Fibroblast of skin of back (primary cell): Measurements from ENCODE around the gene GIT1.

Experiments used
- DNase-seq: peaks from one replicate; pipeline ENCODE4 v3.0.0-alpha.2; 2013

The GIT1 gene

GRCh38 chr17:29579866-29580771 is 9.3 kb downstream of the GIT1 start:
- peak; percentile 80 for DNase-seq

DNA sequence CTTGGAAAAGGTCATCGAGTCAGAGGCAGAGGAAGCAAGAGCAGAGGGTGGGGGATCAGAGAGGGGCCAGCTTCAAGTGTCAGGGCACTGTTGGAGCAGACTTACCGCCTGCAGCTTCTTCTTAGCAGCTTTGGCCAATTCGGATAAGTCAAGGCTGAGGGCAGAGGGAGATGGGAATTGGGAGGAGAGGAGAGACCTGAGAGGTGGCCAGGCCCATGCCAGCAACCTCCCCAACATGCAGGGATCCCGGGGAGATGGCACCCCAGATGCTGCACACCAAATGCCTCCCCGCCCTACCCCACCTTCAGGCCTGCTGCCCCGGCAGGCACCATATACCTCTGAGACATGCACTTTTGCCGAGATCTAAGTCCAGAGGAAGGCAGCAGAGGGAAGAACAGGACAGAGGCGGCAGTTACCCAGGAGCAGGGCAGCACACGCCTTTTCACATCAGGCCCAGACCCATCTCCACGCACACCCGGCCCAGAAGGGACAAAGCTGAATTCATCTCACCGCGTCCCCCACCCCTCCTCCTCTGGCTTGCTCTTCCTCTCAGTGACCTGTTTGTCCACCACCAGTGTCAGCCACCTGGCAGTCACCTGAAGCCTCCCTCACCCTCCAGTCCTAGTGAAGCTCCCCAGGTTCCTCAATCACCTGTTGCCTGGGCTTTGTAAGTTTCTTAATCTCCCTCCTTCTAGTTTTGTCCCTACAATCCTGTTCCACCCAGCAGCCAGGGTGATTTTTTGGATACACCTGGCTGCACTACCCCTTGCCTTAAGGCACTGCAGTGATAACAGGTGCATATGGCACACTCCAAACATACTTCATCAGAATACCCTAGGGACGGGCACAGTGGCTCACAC is 10.6 kb downstream of the GIT1 start:
- DNase-seq: no peak

DNA sequence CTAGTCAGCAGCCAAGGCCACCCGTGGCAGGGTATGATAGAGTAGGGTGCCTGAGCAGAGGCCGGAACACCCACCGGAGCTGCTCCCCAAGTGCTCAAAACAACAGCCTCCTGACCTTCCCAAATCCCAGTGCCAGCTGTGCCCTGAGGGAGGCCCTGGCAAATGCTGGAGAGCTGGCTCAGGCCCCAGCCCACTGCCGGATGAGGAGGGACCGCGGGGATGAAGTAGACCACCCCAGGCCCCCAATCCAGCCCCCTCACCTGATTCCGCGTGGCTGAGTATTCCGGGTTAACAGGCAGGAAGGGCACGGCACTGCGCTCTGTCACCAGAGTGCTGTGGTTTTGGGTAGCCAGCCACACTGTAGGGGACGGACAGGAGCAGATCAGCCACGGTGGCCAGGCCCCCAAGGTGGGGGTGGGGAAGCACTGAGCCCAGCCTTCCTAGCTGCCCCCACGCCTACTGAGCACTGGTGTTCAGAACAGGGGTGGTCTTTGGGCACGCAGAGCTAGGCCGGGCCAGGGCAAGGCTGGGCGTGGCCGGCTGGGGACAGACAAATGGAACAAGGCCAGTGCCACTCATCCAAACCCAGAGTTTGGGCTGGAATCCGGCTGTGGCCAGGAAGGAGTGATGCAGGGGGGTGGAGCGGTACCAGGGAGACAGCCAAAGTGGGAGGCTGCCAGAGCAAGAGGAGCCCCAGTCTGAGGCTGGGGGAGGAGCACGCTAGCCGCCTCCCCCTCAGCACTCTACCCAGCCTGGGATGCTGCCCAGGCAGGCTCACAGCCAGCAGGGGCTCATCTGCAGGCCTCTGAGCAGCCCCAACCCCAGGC is 11.8 kb downstream of the GIT1 start:
- peak; percentile 35 for DNase-seq

DNA sequence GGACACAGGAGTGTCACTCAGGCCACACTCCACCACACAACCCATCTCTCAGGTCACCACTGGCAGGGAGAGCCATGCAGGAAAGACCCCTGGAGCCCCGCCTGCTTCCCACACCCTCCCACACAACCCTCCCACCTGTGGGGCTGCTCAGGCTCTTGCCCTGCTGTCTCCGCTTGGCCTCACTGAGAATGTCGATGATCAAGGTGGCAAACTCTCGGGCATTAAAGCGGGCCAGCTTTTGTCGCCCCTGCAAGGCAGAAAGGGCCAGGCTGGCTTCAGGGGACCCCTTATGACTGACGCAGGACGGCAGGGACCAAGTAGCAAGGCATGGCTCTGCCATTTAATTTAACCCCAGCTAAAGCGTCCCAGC is 12.5 kb downstream of the GIT1 start:
- no peak for DNase-seq

GRCh38 chr17:29576214-29577000 is 13.0 kb downstream of the GIT1 start:
- no peak for DNase-seq

DNA sequence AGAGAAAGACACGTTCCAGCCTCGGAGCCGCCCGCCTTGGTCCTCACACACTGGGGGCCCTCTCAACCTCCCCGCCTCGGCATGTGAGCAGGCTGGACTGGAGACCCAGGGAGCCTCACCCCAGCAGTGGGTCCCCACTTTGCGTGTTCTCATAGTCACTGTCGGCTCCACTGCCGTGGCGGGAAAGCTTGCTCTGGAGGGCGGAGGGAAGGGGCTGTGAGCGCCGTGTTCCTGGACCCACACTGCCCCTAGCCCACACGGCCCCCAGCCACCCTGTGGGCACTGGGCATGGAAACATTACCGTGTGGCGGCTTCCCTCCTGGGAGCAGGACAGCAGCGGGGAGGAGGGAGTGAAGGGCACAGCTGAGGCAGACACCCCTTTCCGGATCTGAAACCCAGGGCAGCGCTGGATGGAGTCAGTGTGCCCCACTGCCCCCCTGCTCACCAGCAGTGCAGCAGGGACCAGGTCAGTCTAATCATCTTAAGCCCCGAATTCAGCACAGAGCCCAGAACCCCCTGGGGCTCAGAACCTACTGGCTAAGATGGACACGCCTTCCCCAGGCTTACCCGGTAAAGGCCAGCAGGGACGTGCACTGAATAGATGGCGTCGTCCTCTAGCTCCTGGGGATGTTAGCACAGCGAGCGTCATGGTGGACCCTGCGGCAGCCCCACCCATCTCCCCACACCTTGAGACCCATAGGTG is 13.8 kb downstream of the GIT1 start:
- no peak for DNase-seq

DNA sequence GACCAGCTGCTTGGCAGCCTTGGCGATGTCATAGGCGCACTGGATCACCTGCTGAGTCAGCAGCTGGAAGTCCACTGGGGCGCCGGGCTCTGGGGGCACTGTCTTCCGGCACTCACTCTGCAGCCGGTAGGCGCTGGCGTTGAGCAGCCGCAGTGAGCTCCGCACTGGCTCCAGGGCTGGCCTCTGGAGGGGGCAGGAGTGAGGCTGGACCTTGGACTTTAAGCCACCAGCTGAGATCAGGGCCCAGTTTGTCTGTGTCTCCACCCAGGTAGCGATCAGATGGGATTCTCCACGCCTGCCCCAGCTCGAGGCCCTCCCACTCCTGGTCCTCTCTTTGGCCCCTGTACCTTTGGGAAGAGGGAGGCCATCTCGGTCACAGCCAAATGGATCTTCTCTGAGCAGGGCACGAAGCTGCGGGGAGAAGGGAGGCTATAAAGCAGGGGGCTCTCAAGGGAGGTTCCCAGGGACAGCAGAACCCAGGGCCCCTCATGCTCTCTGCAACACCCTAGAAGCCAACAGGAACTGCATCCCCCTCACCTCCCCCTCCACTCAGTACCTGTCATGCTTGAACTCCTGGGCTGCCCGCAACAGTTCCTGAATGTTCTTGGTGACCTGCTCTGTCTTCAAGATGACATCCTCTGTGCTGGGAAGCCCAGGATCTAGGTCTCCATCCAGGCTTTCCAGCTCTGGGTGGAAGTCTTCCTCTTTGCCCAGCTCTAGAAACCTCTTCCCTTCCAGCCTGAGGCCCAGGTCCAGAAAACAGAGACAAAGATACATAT is 14.5 kb downstream of the GIT1 start:
- DNase-seq: no peak

DNA sequence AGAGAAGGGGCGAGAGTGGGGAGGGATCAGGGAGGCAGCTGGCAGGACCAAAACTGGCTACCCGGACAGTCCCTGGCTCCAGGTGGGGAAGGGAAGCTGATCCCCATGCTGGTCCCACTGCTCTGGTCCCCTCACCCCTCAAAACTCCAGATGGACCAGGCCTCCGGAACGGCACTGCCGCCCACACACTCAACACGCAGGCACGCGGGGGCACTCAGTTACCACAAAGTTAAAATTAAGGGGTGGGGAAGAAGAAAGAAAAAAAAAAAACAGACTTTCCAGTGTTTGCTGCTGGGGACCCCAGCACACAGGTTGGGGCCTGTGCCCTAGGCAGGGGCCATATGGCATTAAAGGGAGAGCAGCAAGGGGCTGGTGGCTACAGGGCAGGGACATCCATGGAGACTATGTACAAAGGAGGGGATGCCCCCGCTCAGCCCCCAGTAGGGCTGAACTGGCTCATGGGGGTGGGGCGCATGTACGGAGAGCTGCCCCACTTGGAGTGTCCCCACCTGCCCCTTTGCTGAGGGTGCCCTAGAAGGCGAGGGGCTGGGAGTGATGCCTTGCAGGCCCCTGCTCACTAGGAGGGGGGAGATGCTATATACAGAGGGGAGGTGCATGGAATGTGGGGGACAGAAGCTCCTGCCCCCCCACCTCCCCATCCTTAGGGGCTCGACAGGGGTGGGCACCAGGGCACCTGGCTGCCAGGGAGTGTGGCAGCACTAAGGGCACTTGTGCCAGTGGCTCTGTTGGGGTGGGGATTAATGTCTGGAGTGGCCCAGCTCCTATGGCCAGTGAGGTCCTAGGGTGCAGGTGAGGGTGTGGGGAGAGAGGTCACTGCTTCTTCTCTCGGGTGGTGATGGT is 15.3 kb downstream of the GIT1 start:
- DNase-seq: no peak

GRCh38 chr17:29573558-29573869 is 15.9 kb downstream of the GIT1 start:
- no peak for DNase-seq

DNA sequence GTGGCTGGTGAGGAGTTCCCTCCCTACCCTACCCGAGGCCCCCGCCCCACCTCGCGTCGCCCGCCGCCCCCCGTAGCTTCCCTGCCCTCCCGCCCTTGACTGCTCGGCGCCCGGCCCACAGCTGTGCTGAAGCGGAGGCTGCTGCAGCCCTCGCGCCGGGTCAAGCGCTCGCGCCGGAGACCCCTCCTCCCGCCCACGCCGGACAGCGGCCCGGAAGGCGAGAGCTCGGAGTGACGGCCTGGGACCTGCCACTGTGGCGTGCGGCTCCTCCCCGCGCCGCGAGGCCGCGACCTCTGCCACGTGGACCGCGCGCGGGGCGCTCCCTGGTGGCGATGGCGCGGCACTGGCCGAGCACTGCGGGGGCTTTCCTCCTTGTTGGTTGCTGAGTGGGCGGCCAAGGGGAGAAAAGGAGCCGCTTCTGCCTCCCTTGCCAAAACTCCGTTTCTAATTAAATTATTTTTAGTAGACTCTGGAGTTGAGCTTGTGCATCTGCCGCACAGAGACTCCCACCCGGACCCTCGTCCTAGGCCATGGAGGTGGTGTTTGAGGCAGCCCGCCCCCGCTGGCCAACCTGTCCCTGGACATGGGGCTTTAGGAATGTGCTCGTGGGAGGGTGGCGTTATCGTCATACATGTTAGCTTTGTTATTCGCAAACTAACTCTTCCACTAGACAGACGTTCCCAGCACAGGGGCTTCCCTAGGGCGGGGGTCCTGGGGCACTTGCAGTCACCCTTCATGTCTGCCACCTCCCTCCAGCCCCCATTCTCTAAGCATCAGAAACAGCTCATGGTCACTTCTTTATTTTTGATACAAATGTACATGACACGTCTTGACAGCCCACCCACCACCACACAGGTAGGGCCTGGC is 16.5 kb downstream of the GIT1 start:
- peak; percentile 63 for DNase-seq

DNA sequence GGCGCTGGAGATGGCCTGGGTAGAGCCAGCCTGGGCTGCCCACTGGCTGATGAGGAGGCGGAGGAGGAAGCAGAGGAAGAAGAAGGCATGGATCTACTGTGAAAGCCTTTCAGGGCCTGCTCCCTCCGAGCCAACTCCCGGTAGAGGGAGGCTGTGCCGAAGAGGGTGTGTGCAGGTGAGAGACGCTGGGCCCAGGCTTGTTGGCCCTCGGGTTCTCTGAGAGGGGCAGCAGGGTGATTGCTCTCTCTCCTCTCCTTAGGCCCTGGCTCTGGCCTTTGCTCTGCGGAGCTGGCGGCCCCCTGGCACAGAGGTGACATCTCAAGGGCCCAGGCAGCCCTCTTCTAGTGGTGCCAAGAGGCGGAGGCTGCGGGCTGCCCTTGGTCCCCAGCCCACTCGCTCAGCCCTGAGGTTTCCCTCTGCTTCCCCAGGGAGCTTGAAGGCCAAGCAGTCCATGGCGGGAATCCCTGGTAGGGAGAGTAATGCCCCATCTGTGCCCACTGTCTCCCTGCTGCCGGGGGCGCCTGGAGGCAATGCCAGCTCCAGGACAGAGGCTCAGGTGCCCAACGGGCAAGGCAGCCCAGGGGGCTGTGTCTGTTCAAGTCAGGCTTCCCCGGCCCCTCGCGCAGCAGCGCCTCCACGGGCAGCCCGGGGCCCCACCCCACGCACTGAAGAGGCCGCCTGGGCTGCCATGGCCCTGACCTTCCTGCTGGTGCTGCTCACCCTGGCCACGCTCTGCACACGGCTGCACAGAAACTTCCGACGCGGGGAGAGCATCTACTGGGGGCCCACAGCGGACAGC is 17.4 kb downstream of the GIT1 start:
- DNase-seq: no peak

DNA sequence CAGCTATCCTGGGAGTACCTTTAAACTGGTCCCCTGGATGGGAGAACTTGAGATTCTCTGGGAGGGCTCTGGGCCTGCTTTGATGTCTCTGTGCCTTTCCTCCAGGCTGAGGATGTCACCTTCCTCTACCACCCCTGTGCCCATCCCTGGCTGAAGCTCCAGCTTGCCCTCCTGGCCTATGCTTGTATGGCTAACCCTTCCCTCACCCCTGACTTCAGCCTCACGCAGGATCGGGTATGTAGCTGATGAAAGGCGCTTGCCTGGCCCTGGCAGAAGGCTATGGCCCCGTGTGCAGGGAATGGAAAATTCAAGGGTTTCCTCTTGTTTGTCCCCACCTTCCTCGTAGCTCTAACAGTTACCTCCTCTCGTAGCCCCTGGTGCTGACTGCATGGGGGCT is 18.0 kb downstream of the GIT1 start:
- no peak for DNase-seq

DNA sequence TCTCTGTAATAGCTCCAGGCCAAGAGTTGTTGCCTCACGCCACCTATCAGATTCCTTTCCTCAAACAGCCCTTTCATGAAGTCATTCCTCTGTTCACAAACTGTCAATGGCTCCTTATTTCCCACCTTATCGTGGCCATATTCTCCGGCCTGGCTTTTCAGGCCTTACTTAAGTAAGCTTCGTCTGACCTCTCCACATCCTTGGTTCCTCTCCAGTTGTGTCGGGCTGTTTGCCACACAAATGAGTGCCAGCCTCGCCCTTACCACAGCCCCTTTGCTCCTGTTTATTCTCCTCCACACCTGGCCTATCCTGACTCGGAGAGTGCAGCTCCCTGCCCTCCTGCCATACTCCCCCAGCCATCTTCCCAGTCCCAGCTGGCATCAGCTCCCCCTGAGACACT is 18.9 kb downstream of the GIT1 start:
- no peak for DNase-seq

- DNase-seq: peak; percentile 63
These were observed 20.1 kb downstream of the GIT1 start for GRCh38 chr17:29569245-29569950.

- DNase-seq: peak; percentile 86
These were observed 20.9 kb downstream of the GIT1 start, which contains the start of gene TP53I13 for GRCh38 chr17:29568331-29569244. Gene TP53I13, plus strand, starts transcription at chr17:29568701. Its CDS starts 58 bp downstream, at chr17:29568759.
